ENCODE measurements around the gene SF3B6. TPM values are rescaled to one million over a fixed set of nuclear protein-coding genes. Genes with fewer than 3 reads are reported as not detected.
"Not testable (repeated sequence)": the region's sequence is repeated elsewhere in the genome, so short reads cannot be mapped to it uniquely, and the experiment has no call there.

The SF3B6 gene
- total RNA-seq, 2 experiments from 2014 or later: 59.8 to 62.6 TPM

GRCh38 chr2:24045511-24046508, 30.3 kb downstream of the SF3B6 start:
- no peak overlapping the region for H3K27ac Mint-ChIP-seq
- H3K4me3 Mint-ChIP-seq: peak overlapping the region; percentile 94
- Histone ChIP-seq H3K4me1 (ENCODE audit: insufficient read depth, low read length) (peaks cover 30% of the 10 kb centered on the region), H3K27ac (ENCODE audit: low read depth in 1 of 2, low read length in 2 of 2) (no peak overlapping the region), H3K27me3 (ENCODE audit: control insufficient read depth in 1 of 2, insufficient read depth in 2 of 2, low read length in 2 of 2) (peaks cover 10 to 21% of the 10 kb centered on the region in 2 experiments), H3K4me3 (ENCODE audit: low read length) (no peak overlapping the region), H3K36me3 (ENCODE audit: insufficient read depth, low read length) (no peaks in the 10 kb centered on the region), H3K9me3 (ENCODE audit: control insufficient read depth in 1 of 2, insufficient read depth in 1 of 2, low read length in 2 of 2) (no peaks in the 10 kb centered on the region)
- no peak for TF ChIP-seq CTCF (IDR thresholded peaks at IDR 0.05)
- peaks cover 5% of the 10 kb centered on the region for H3K36me3 Mint-ChIP-seq (ENCODE audit: low read depth)
- intact Hi-C loops (cut with DNase I, micrococcal nuclease): loop anchor here in 1 of 2 experiments (5.0 kb wide), 2 partner anchors 104 to 119 kb away; partner anchors contain the start of genes ATAD2B and UBXN2A
- ATAC-seq (ENCODE audit: poor library complexity) (no peak), DNase-seq (no peak)
- H3K27me3 Mint-ChIP-seq: peaks cover 10% of the 10 kb centered on the region
- H3K9me3 Mint-ChIP-seq: no peaks in the 10 kb centered on the region
- ChIA-PET POLR2A (interaction anchor here (2.0 to 4.8 kb wide), 2 partner anchors 31 to 119 kb away, joined by 38 to 77 read pairs; partner anchors contain the start of genes ATAD2B and SF3B6), CTCF (interaction anchor here (0.5 to 2.3 kb wide), 2 partner anchors 30 to 38 kb away, joined by 3 to 14 read pairs; partner anchors contain the start of genes SF3B6 and TP53I3)
- peaks cover 36% of the 10 kb centered on the region for H3K4me1 Mint-ChIP-seq (ENCODE audit: low read depth)

GRCh38 chr2:24043133-24043532, 33.0 kb downstream of the SF3B6 start:
- H3K27me3 ChIP-seq (ENCODE audit: control insufficient read depth in 1 of 2, insufficient read depth in 2 of 2, low read length in 2 of 2); H3K27me3 Mint-ChIP-seq; H3K27ac ChIP-seq (ENCODE audit: low read depth in 1 of 2, low read length in 2 of 2); H3K4me3 ChIP-seq (ENCODE audit: low read length); CTCF ChIA-PET; H3K9me3 ChIP-seq (ENCODE audit: control insufficient read depth in 1 of 2, insufficient read depth in 1 of 2, low read length in 2 of 2); H3K27ac Mint-ChIP-seq; H3K9me3 Mint-ChIP-seq; H3K4me3 Mint-ChIP-seq; ATAC-seq (ENCODE audit: poor library complexity); intact Hi-C loops (cut with DNase I, micrococcal nuclease); DNase-seq: not testable (repeated sequence)
- Mint-ChIP-seq H3K36me3 (ENCODE audit: low read depth) (peaks cover 23% of the 10 kb centered on the region), H3K4me1 (ENCODE audit: low read depth) (peaks cover 41% of the 10 kb centered on the region)
- POLR2A ChIA-PET: interaction anchor here (0.6 kb wide), 1 partner anchor 178 kb away, joined by 3 read pairs; no protein-coding TSS in a partner anchor
- Histone ChIP-seq H3K36me3 (ENCODE audit: insufficient read depth, low read length) (peaks cover 10% of the 10 kb centered on the region), H3K4me1 (ENCODE audit: insufficient read depth, low read length) (peaks cover 13% of the 10 kb centered on the region)

- no peak for ATAC-seq (ENCODE audit: poor library complexity)
- no peak overlapping the region for H3K27ac Mint-ChIP-seq
- no peaks in the 10 kb centered on the region for H3K27me3 Mint-ChIP-seq
- POLR2A ChIA-PET: no interaction called here
- H3K4me3 Mint-ChIP-seq: no peak overlapping the region
- Histone ChIP-seq H3K27me3 (ENCODE audit: control insufficient read depth in 1 of 2, insufficient read depth in 2 of 2, low read length in 2 of 2) (no peaks in the 10 kb centered on the region), H3K27ac (ENCODE audit: low read depth in 1 of 2, low read length in 2 of 2) (no peak overlapping the region), H3K4me1 (ENCODE audit: insufficient read depth, low read length) (peaks cover 5% of the 10 kb centered on the region), H3K4me3 (ENCODE audit: low read length) (no peak overlapping the region), H3K9me3 (ENCODE audit: control insufficient read depth in 1 of 2, insufficient read depth in 1 of 2, low read length in 2 of 2) (no peaks in the 10 kb centered on the region), H3K36me3 (ENCODE audit: insufficient read depth, low read length) (peaks cover 22% of the 10 kb centered on the region)
- H3K4me1 Mint-ChIP-seq (ENCODE audit: low read depth): peaks cover 37% of the 10 kb centered on the region
- CTCF ChIA-PET: no interaction called here
- intact Hi-C loops (cut with DNase I, micrococcal nuclease): no loop called here
- no peaks in the 10 kb centered on the region for H3K9me3 Mint-ChIP-seq
- no peak for TF ChIP-seq CTCF (IDR thresholded peaks at IDR 0.05)
- no peak for DNase-seq
- peaks cover 36% of the 10 kb centered on the region for H3K36me3 Mint-ChIP-seq (ENCODE audit: low read depth)
Measured at GRCh38 chr2:24040511-24040910, 35.6 kb downstream of the SF3B6 start.
